ENCODE measurements around the gene CACNG7. TPM values are rescaled to one million over a fixed set of nuclear protein-coding genes. Genes with fewer than 3 reads are reported as not detected.

Gene CACNG7
- total and polyA plus RNA-seq, 10 of the 15 experiments (the other 5 are each of a cell fraction or from before 2014, with no cell fraction given), result not detected

DNA sequence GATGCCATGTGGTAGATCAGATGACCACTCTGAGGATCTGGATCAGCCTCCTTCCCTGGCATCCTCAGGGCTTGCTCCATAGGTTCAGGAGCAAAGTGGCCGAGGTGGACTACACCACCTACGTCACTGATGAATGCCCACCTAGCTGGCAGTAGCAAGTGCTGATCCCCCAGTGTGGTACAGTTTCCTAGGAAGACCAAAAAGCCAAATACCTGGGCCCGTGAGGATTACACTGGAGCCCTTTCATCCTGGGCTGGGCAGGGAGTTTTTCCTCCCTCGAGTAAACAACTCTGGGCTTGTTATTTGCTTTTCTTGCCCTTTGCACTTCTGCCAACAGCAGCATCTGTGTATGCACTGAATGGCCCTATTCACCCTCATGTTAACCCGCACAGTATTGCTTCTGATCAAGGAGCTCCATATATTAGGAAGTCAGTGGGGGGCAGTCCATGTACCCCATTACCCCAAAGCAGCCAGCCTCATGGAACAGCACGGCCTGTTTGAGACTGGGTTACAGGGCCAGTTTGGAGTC lies 44.7 kb upstream of the CACNG7 start (continued):
- TF ChIP-seq, protein P1, sequence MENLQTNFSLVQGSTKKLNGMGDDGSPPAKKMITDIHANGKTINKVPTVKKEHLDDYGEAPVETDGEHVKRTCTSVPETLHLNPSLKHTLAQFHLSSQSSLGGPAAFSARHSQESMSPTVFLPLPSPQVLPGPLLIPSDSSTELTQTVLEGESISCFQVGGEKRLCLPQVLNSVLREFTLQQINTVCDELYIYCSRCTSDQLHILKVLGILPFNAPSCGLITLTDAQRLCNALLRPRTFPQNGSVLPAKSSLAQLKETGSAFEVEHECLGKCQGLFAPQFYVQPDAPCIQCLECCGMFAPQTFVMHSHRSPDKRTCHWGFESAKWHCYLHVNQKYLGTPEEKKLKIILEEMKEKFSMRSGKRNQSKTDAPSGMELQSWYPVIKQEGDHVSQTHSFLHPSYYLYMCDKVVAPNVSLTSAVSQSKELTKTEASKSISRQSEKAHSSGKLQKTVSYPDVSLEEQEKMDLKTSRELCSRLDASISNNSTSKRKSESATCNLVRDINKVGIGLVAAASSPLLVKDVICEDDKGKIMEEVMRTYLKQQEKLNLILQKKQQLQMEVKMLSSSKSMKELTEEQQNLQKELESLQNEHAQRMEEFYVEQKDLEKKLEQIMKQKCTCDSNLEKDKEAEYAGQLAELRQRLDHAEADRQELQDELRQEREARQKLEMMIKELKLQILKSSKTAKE (IDR thresholded peaks at IDR 0.05; ENCODE audit: low read depth, poor library complexity, severe bottlenecking), result no peak
- TF ChIP-seq CBX3 (IDR thresholded peaks at IDR 0.05; ENCODE audit: borderline replicate concordance, low read depth), result no peak
- TF ChIP-seq ZNF24 (IDR thresholded peaks at IDR 0.05), result no peak
- TF ChIP-seq, protein P2, sequence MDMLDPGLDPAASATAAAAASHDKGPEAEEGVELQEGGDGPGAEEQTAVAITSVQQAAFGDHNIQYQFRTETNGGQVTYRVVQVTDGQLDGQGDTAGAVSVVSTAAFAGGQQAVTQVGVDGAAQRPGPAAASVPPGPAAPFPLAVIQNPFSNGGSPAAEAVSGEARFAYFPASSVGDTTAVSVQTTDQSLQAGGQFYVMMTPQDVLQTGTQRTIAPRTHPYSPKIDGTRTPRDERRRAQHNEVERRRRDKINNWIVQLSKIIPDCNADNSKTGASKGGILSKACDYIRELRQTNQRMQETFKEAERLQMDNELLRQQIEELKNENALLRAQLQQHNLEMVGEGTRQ (IDR thresholded peaks at IDR 0.05; ENCODE audit: borderline replicate concordance, low read depth, low read length), result no peak

DNA sequence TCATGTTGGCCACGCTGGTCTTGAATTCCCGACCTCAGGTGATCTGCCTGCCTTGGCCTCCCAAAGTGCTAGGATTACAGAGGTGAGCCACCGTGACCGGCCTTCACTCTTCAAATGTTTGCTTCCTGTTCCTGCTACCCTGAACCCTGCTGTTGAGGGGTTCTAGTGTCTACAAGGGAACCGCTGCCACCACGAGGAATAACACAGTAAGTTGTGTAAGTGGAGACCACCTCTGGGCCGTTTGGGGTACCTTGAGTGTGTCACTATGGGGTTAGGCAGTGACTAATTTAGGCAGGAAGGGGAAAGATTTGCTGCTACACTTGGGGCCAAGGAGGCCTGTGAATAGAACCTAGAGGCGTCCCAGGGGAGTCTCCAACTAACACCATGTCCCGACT lies 43.6 kb upstream of the CACNG7 start:
- WGBS (ENCODE audit: insufficient coverage, insufficient replicate concordance, low lambda C conversion rate, missing lambda C conversion rate), result 26% methylated on average over 9 of the region's 9 CpGs
- SMC1A ChIA-PET (ENCODE audit: uncharacterized antibody, unreplicated experiment), result no interaction called here

More for the DNA sequence above, 43.6 kb upstream of the CACNG7 start:
- FAIRE-seq, result no peak
- RAD21 ChIA-PET (ENCODE audit: unreplicated experiment), result no interaction called here
- Histone ChIP-seq H3K9ac (ENCODE audit: control insufficient read depth, insufficient read depth, low read length) (no peak overlapping the region), H3K9me3 (replicated peaks; ENCODE audit: control insufficient read depth, insufficient read depth, low read length) (no peaks in the 10 kb centered on the region; the same call in 2 of the 3 replicates), H4K20me1 (ENCODE audit: control insufficient read depth, insufficient read depth) (no peaks in the 10 kb centered on the region), H3K79me2 (ENCODE audit: control insufficient read depth, insufficient read depth, low read length) (no peaks in the 10 kb centered on the region), H3K27me3 (replicated peaks in 1 of 2; ENCODE audit: control insufficient read depth in 2 of 2, insufficient read depth in 2 of 2, low read length in 1 of 2) (no peaks in the 10 kb centered on the region), H3K4me2 (ENCODE audit: control insufficient read depth, insufficient read depth) (no peak overlapping the region), H3K4me1 (ENCODE audit: control insufficient read depth, insufficient read depth, low read length) (no peaks in the 10 kb centered on the region), H3K4me3 (no peak overlapping the region), H3K36me3 (ENCODE audit: control insufficient read depth in 2 of 2, insufficient read depth in 2 of 2, low read length in 1 of 2) (no peaks in the 10 kb centered on the region), H2AFZ (ENCODE audit: control insufficient read depth, low read depth, low read length) (no peak overlapping the region), H3K27ac (ENCODE audit: control insufficient read depth, insufficient read depth) (no peak overlapping the region)
- DNase-seq (ENCODE audit: low read depth, low spot score), result no peak
- in situ Hi-C loops (cut with MboI), result no loop called here
- intact Hi-C loops (cut with micrococcal nuclease; ENCODE audit: unreplicated experiment), result no loop called here
- POLR2A ChIA-PET, result no interaction called here
- no peak for TF ChIP-seq HDGF (IDR thresholded peaks at IDR 0.05)
- TF ChIP-seq BMI1 (IDR thresholded peaks at IDR 0.05; ENCODE audit: borderline replicate concordance), result no peak
- TF ChIP-seq KAT2A (conservative IDR thresholded peaks at IDR 0.05; ENCODE audit: control insufficient read depth, low read depth, low read length), result no peak
- no peak for TF ChIP-seq NFYB (IDR thresholded peaks at IDR 0.05; ENCODE audit: insufficient read depth, low read depth, low read length)
- no peak for TF ChIP-seq ESRRA (IDR thresholded peaks at IDR 0.05; ENCODE audit: low read length)
- TF ChIP-seq, protein P2 (IDR thresholded peaks at IDR 0.05; ENCODE audit: borderline replicate concordance, low read depth, low read length), result no peak
- no peak for TF ChIP-seq SREBF2 (IDR thresholded peaks at IDR 0.05; ENCODE audit: low read length)
- CTCF ChIA-PET, result no interaction called here
- no peak for ATAC-seq
- no TSS peak for BruUV-seq (replicated peaks)

Data from GM12878 (cell line).